ENCODE data around the gene XRRA1. TPM values are rescaled to one million over a fixed set of nuclear protein-coding genes. Genes with fewer than 3 reads are reported as not detected.
A peak's percentile ranks its signal among the peaks of the same experiment; 100 is the strongest.

XRRA1 gene
- total RNA-seq, 1 donor from 2014 or later, result 8.9 TPM

GRCh38 chr11:74950374-74950969 is 1.6 kb upstream of the XRRA1 start:
- no peaks in the 10 kb centered on the region for H3K9me3 ChIP-seq (ENCODE audit: insufficient read depth, low read depth, low read length)
- no peak for DNase-seq (ENCODE audit: low read depth)
- H3K27ac ChIP-seq (ENCODE audit: low read depth, low read length), result peak overlapping the region; percentile 14
- Mint-ChIP-seq H3K36me3 (ENCODE audit: low read depth, unreplicated experiment) (no peaks in the 10 kb centered on the region), H3K27ac (ENCODE audit: unreplicated experiment) (no peak overlapping the region), H3K4me1 (ENCODE audit: low read depth, unreplicated experiment) (peaks cover 6% of the 10 kb centered on the region), H3K4me3 (ENCODE audit: unreplicated experiment) (peak overlapping the region; percentile 100), H3K27me3 (ENCODE audit: low read depth, unreplicated experiment) (no peaks in the 10 kb centered on the region), H3K9me3 (ENCODE audit: unreplicated experiment) (no peaks in the 10 kb centered on the region)
- H3K36me3 ChIP-seq (ENCODE audit: insufficient read depth, low read length), result peaks cover 11% of the 10 kb centered on the region
- H3K9ac ChIP-seq (ENCODE audit: low read length), result peak overlapping the region; percentile 99
- H2AFZ ChIP-seq (ENCODE audit: low read depth, low read length), result no peak overlapping the region
- H3K4me1 ChIP-seq (ENCODE audit: insufficient read depth, low read length), result peaks cover 9% of the 10 kb centered on the region
- H3K4me2 ChIP-seq (ENCODE audit: low read length), result peak overlapping the region; percentile 95
- H3K27me3 ChIP-seq (ENCODE audit: insufficient read depth, low read length), result no peaks in the 10 kb centered on the region
- no peak for TF ChIP-seq CTCF (IDR thresholded peaks at IDR 0.05; ENCODE audit: insufficient read depth, low read depth, low read length)
- H3K79me2 ChIP-seq (ENCODE audit: insufficient read depth, low read length), result peaks cover 71% of the 10 kb centered on the region
- peak overlapping the region; percentile 98 for H3K4me3 ChIP-seq (ENCODE audit: insufficient read depth, low read depth, low read length)
- H4K20me1 ChIP-seq (ENCODE audit: insufficient read depth, low read length), result peaks cover 49% of the 10 kb centered on the region
- FAIRE-seq, result no peak

GRCh38 chr11:74949753-74950137 is 854 bp upstream of the XRRA1 start:
- peaks cover 42% of the 10 kb centered on the region for H4K20me1 ChIP-seq (ENCODE audit: insufficient read depth, low read length)
- peak overlapping the region; percentile 98 for H3K4me3 ChIP-seq (ENCODE audit: insufficient read depth, low read depth, low read length)
- Mint-ChIP-seq H3K4me1 (ENCODE audit: low read depth, unreplicated experiment) (peaks cover 6% of the 10 kb centered on the region), H3K9me3 (ENCODE audit: unreplicated experiment) (no peaks in the 10 kb centered on the region), H3K27me3 (ENCODE audit: low read depth, unreplicated experiment) (no peaks in the 10 kb centered on the region), H3K4me3 (ENCODE audit: unreplicated experiment) (peak overlapping the region; percentile 100), H3K36me3 (ENCODE audit: low read depth, unreplicated experiment) (no peaks in the 10 kb centered on the region), H3K27ac (ENCODE audit: unreplicated experiment) (peak overlapping the region; percentile 98)
- H3K4me1 ChIP-seq (ENCODE audit: insufficient read depth, low read length), result peaks cover 9% of the 10 kb centered on the region
- H3K4me2 ChIP-seq (ENCODE audit: low read length), result peak overlapping the region; percentile 95
- H3K9ac ChIP-seq (ENCODE audit: low read length), result peak overlapping the region; percentile 99
- DNase-seq (ENCODE audit: low read depth) (peak; percentile 41), FAIRE-seq (no peak)
- H3K27me3 ChIP-seq (ENCODE audit: insufficient read depth, low read length), result no peaks in the 10 kb centered on the region
- peak overlapping the region; percentile 97 for H3K27ac ChIP-seq (ENCODE audit: low read depth, low read length)
- peak overlapping the region; percentile 61 for H2AFZ ChIP-seq (ENCODE audit: low read depth, low read length)
- peaks cover 64% of the 10 kb centered on the region for H3K79me2 ChIP-seq (ENCODE audit: insufficient read depth, low read length)
- peaks cover 7% of the 10 kb centered on the region for H3K36me3 ChIP-seq (ENCODE audit: insufficient read depth, low read length)
- TF ChIP-seq CTCF (IDR thresholded peaks at IDR 0.05; ENCODE audit: insufficient read depth, low read depth, low read length), result no peak
- TF ChIP-seq EZH2 (IDR thresholded peaks at IDR 0.05; ENCODE audit: insufficient read depth, low read length), result no peak
- H3K9me3 ChIP-seq (ENCODE audit: insufficient read depth, low read depth, low read length), result no peaks in the 10 kb centered on the region

- H3K9me3 ChIP-seq (ENCODE audit: insufficient read depth, low read depth, low read length), result no peaks in the 10 kb centered on the region
- peaks cover 16% of the 10 kb centered on the region for H3K4me1 ChIP-seq (ENCODE audit: insufficient read depth, low read length)
- peaks cover 51% of the 10 kb centered on the region for H3K79me2 ChIP-seq (ENCODE audit: insufficient read depth, low read length)
- H3K36me3 ChIP-seq (ENCODE audit: insufficient read depth, low read length), result peaks cover 7% of the 10 kb centered on the region
- TF ChIP-seq EZH2 (IDR thresholded peaks at IDR 0.05; ENCODE audit: insufficient read depth, low read length), result no peak
- TF ChIP-seq CTCF (IDR thresholded peaks at IDR 0.05; ENCODE audit: insufficient read depth, low read depth, low read length), result no peak
- peak overlapping the region; percentile 99 for H3K9ac ChIP-seq (ENCODE audit: low read length)
- H2AFZ ChIP-seq (ENCODE audit: low read depth, low read length), result peak overlapping the region; percentile 89
- H3K27me3 ChIP-seq (ENCODE audit: insufficient read depth, low read length), result no peaks in the 10 kb centered on the region
- FAIRE-seq (no peak), DNase-seq (ENCODE audit: low read depth) (no peak)
- H3K4me2 ChIP-seq (ENCODE audit: low read length), result peak overlapping the region; percentile 95
- H3K27me3 Mint-ChIP-seq (ENCODE audit: low read depth, unreplicated experiment), result no peaks in the 10 kb centered on the region
- H3K4me3 Mint-ChIP-seq (ENCODE audit: unreplicated experiment), result peak overlapping the region; percentile 100
- H3K9me3 Mint-ChIP-seq (ENCODE audit: unreplicated experiment), result no peaks in the 10 kb centered on the region
- H3K27ac ChIP-seq (ENCODE audit: low read depth, low read length), result peak overlapping the region; percentile 97
- peak overlapping the region; percentile 59 for H3K27ac Mint-ChIP-seq (ENCODE audit: unreplicated experiment)
- H4K20me1 ChIP-seq (ENCODE audit: insufficient read depth, low read length), result peaks cover 33% of the 10 kb centered on the region
- peaks cover 9% of the 10 kb centered on the region for H3K4me1 Mint-ChIP-seq (ENCODE audit: low read depth, unreplicated experiment)
- no peaks in the 10 kb centered on the region for H3K36me3 Mint-ChIP-seq (ENCODE audit: low read depth, unreplicated experiment)
- peak overlapping the region; percentile 98 for H3K4me3 ChIP-seq (ENCODE audit: insufficient read depth, low read depth, low read length)
Measured at GRCh38 chr11:74948546-74948897, 369 bp downstream of the XRRA1 start.

All from astrocyte (in vitro differentiated cells and primary cell).